AG04450 (cell line): ENCODE measurements around the gene RAB21. TPM values are rescaled to one million over a fixed set of nuclear protein-coding genes. Genes with fewer than 3 reads are reported as not detected.
A peak's percentile ranks its signal among the peaks of the same experiment; 100 is the strongest.

Experiments used
- CTCF ChIA-PET: fragments of 300-600, 350-600 bp; formaldehyde crosslinking; extraction: SDS; loops from one replicate; lab custom pipeline; 2022; ENCODE audit warnings: antibody characterized with exemption, inconsistent platforms; lab: Charles Lee
- POLR2A ChIA-PET: fragments of 350-600 bp; formaldehyde crosslinking; extraction: SDS; loops from one replicate; lab custom pipeline; 2021; ENCODE audit warnings: antibody characterized with exemption, inconsistent platforms; lab: Yijun Ruan, JAX
- DNase-seq: peaks from one replicate; pipeline ENCODE4 v3.0.0-alpha.2; 2011; ENCODE audit warnings: low read depth, low spot score
- H3K27ac ChIP-seq: one replicate; pipeline ENCODE4 v1.5.1; 2012; ENCODE audit warnings: low read depth, low read length, control low read depth
- H3K27me3 ChIP-seq: one replicate; pipeline ENCODE4 v1.6.0; 2012; ENCODE audit warnings: low read length; ENCODE audit not compliant: control insufficient read depth, insufficient read depth
- H3K4me3 ChIP-seq: 2 replicates; pipeline ENCODE4 v1.5.1; 2011; ENCODE audit warnings: mild to moderate bottlenecking, low read depth, low read length, control low read depth
- H3K9me3 ChIP-seq: 2 replicates; pipeline ENCODE4 v1.5.1; 2012; ENCODE audit warnings: low read length; ENCODE audit not compliant: control insufficient read depth, insufficient read depth
- polyA plus RNA-seq: library from polyadenylated mRNA; depleted of rRNA; stranded (reverse); fragments of >200 nt; gene quantifications from 2 replicates; pipeline ENCODE4 v1.2.3, GENCODE V29; 2011
- TF ChIP-seq, protein P1 (sequence below): IDR thresholded peaks from 2 replicates; pipeline ENCODE4 v1.5.1; 2011; ENCODE audit warnings: low read depth, low read length, control low read depth, inconsistent platforms

Gene RAB21
- polyA plus RNA-seq, 1 experiment = 18.6 TPM

DNA sequence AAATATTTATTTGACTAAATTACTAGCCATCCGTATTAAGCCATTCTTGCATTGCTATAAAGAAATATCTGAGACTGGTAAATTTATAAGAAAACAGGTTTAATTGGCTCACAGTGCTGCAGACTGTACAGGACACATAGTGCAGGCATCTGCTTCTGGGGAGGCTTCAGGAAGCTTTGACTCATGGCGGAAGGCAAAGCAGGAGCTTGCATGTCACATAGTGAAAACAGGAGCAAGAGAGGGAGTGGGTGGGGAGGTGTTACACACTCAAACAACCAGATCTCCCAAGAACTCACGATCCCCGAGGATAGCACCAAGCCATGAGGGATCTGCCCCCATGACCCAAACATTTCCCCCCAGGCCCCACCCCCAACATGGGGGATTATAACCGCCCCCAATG lies 26.7 kb upstream of the RAB21 start:
- Histone ChIP-seq H3K27me3 (no peaks in the 10 kb centered on the region), H3K27ac (no peak overlapping the region), H3K9me3 (0 out of 2 replicates have a peak, but pooled peaks cover 2% of the 10 kb centered on the region), H3K4me3 (no peak overlapping the region)
- TF ChIP-seq, protein P1, sequence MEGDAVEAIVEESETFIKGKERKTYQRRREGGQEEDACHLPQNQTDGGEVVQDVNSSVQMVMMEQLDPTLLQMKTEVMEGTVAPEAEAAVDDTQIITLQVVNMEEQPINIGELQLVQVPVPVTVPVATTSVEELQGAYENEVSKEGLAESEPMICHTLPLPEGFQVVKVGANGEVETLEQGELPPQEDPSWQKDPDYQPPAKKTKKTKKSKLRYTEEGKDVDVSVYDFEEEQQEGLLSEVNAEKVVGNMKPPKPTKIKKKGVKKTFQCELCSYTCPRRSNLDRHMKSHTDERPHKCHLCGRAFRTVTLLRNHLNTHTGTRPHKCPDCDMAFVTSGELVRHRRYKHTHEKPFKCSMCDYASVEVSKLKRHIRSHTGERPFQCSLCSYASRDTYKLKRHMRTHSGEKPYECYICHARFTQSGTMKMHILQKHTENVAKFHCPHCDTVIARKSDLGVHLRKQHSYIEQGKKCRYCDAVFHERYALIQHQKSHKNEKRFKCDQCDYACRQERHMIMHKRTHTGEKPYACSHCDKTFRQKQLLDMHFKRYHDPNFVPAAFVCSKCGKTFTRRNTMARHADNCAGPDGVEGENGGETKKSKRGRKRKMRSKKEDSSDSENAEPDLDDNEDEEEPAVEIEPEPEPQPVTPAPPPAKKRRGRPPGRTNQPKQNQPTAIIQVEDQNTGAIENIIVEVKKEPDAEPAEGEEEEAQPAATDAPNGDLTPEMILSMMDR = no peak
- ChIA-PET CTCF (no interaction called here), POLR2A (no interaction called here)
- no peak for DNase-seq

DNA sequence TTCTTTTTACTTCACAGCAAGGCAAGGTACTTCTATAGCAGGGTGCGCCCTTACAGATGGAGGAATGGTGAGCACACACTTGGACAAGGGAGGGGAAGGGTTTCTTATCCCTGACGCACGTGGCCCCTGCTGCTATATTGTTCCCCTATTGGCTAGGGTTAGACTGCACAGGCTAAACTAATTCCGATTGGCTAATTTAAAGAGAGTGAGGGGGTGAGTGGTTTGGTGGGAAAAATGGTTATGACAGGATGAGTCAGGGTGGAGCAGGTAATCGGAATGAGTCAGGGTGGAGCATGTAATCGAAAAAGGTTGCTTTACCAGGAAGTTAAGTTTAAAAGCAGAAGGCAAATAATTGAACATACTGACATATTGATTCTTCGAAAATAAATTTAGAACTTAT lies 23.7 kb upstream of the RAB21 start:
- Histone ChIP-seq H3K27me3 (no peaks in the 10 kb centered on the region), H3K4me3 (no peak overlapping the region), H3K27ac (no peak overlapping the region), H3K9me3 (0 out of 2 replicates have a peak, but pooled peaks cover 2% of the 10 kb centered on the region)
- DNase-seq = no peak
- POLR2A ChIA-PET = no interaction called here
- TF ChIP-seq, protein P1 = no peak
- CTCF ChIA-PET = interaction anchor here (1.4 kb wide), 1 partner anchor 16 kb away, joined by 4 read pairs; no protein-coding TSS in a partner anchor

DNA sequence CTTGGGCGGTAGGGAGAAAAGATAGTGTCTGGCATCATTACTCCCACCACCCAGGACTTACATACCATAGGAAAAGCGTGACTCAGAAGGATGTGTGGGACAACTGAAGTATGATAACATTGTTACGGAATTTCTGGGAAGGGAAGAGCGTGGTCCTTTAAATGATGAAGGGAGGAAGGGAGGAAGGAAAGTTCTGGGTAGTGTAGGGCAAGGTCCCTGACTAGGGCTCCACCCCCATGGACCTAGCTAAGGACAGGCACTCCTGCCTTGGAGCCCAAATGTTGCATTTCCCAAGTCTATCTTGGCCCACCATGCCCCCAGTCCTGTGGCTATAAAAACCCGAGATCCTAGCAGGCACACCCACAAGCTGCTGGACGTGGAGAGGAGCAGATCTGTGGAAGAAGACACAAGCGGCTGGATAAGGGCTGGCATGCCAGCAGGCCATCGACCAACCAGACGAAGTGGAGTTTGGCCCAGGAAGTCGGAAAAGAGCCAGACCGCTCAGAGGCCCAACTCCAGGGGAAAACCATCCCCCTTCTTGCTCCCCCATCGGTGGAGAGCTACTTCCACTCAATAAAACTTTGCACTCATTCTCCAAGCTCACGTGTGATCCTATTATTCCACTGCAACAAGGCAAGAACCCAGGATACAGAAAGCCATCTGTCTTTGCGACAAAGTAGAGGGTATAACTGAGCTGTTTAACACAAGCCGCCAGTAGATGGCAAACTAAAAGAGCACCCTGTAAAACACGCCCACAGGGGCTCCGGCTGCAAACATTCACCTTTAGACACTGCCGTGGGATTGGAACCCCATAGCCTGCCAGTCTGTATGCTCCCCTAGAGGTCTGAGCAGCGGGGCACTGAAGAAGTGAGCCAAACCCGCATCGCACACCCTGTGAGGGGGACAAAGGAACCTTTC lies 23.0 kb upstream of the RAB21 start:
- Histone ChIP-seq H3K27ac (peak overlapping the region; percentile 42), H3K4me3 (no peak overlapping the region), H3K9me3 (0 out of 2 replicates have a peak, but pooled peaks cover 2% of the 10 kb centered on the region), H3K27me3 (no peaks in the 10 kb centered on the region)
- TF ChIP-seq, protein P1 = no peak
- POLR2A ChIA-PET = interaction anchor here (0.6 kb wide), 1 partner anchor 69 kb away, joined by 3 read pairs; no protein-coding TSS in a partner anchor
- CTCF ChIA-PET = interaction anchor here (1.4 kb wide), 1 partner anchor 15 kb away, joined by 4 read pairs; no protein-coding TSS in a partner anchor
- no peak for DNase-seq

DNA sequence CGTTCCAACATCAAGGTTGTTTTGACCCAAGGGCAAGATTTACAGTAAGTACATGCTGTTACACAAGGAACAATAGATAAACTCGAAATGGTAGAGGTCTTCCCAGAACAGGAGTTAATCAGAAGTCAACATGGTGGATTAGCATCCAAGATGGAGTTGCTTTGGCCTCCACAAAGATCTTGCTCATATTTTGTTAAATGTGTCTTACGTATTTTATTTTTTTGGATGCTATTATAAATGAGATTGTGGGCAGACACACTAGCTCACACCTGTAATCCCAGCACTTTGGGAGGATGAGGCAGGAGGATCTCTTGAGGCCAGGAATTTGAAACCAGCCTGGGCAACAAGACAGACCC lies 22.3 kb upstream of the RAB21 start:
- H3K9me3 ChIP-seq = 0 out of 2 replicates have a peak, but pooled peaks cover 2% of the 10 kb centered on the region
- H3K27ac ChIP-seq = no peak overlapping the region
- no peak overlapping the region for H3K4me3 ChIP-seq
- CTCF ChIA-PET = interaction anchor here (1.4 kb wide), 1 partner anchor 15 kb away, joined by 4 read pairs; no protein-coding TSS in a partner anchor
- H3K27me3 ChIP-seq = no peaks in the 10 kb centered on the region
- DNase-seq = no peak
- POLR2A ChIA-PET = no interaction called here
- TF ChIP-seq, protein P1 = no peak

DNA sequence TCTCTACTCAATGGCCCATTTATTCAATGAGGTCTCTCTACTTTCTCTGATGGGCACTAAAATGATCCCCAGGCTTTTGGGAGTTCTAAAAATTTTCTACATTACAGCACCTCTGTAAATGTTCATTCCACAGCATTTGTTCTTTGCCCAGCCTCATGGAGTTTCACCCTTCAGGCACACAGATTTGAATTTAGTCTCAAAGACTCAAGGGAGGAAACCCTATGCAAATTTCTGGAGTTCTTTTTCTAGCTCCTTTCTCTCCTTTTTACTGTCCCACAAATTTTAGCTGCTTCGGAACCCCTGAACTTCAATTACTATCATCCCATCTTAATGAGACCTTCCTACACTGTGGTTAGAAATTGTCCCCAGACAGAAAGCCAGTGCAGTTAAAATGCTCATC lies 17.5 kb upstream of the RAB21 start:
- ChIA-PET CTCF (interaction anchor here (5.7 kb wide), 1 partner anchor 10 kb away, joined by 47 read pairs; no protein-coding TSS in a partner anchor), POLR2A (no interaction called here)
- TF ChIP-seq, protein P1 = no peak
- Histone ChIP-seq H3K4me3 (no peak overlapping the region), H3K9me3 (no peaks in the 10 kb centered on the region), H3K27ac (no peak overlapping the region), H3K27me3 (no peaks in the 10 kb centered on the region)
- DNase-seq = no peak
